ENCODE measurements around the gene EHMT1. TPM values are rescaled to one million over a fixed set of nuclear protein-coding genes. Genes with fewer than 3 reads are reported as not detected.

The EHMT1 gene
- total RNA-seq, 2 donors from 2014 or later = 56.2 to 97.9 TPM

GRCh38 chr9:137811283-137811870, 192.6 kb downstream of the EHMT1 start:
- TF ChIP-seq CTCF (IDR thresholded peaks at IDR 0.05) = no peak
- H3K9ac ChIP-seq (ENCODE audit: low read depth in 2 of 2, low read length in 2 of 2) = no peak overlapping the region
- H3K9me3 ChIP-seq = no peaks in the 10 kb centered on the region
- intact Hi-C loops (cut with DNase I) = no loop called here
- H3K27ac ChIP-seq = no peak overlapping the region
- no peaks in the 10 kb centered on the region for H3K36me3 ChIP-seq
- no peak overlapping the region for H3K4me3 ChIP-seq
- no peaks in the 10 kb centered on the region for H3K27me3 ChIP-seq
- DNase-seq = no peak
- no peaks in the 10 kb centered on the region for H3K4me1 ChIP-seq

- Histone ChIP-seq H3K4me3 (no peak overlapping the region), H3K9ac (ENCODE audit: low read depth in 2 of 2, low read length in 2 of 2) (no peak overlapping the region), H3K9me3 (no peaks in the 10 kb centered on the region), H3K27me3 (no peaks in the 10 kb centered on the region), H3K4me1 (no peaks in the 10 kb centered on the region), H3K27ac (no peak overlapping the region), H3K36me3 (no peaks in the 10 kb centered on the region)
- no peak for DNase-seq
- TF ChIP-seq CTCF (IDR thresholded peaks at IDR 0.05) = no peak
- intact Hi-C loops (cut with DNase I) = no loop called here
These were observed 193.7 kb downstream of the EHMT1 start for GRCh38 chr9:137812356-137813023.

- no peak for TF ChIP-seq CTCF (IDR thresholded peaks at IDR 0.05)
- no peak overlapping the region for H3K4me3 ChIP-seq
- H3K36me3 ChIP-seq = no peaks in the 10 kb centered on the region
- DNase-seq = no peak
- intact Hi-C loops (cut with DNase I) = no loop called here
- H3K4me1 ChIP-seq = no peaks in the 10 kb centered on the region
- H3K27me3 ChIP-seq = no peaks in the 10 kb centered on the region
- H3K9me3 ChIP-seq = no peaks in the 10 kb centered on the region
- no peak overlapping the region for H3K9ac ChIP-seq (ENCODE audit: low read depth in 2 of 2, low read length in 2 of 2)
- H3K27ac ChIP-seq = no peak overlapping the region
These were observed 194.4 kb downstream of the EHMT1 start for GRCh38 chr9:137813167-137813566.

- no peak for TF ChIP-seq CTCF (IDR thresholded peaks at IDR 0.05)
- no peaks in the 10 kb centered on the region for H3K9me3 ChIP-seq
- H3K27me3 ChIP-seq = no peaks in the 10 kb centered on the region
- intact Hi-C loops (cut with DNase I) = no loop called here
- no peaks in the 10 kb centered on the region for H3K4me1 ChIP-seq
- DNase-seq = no peak
- H3K9ac ChIP-seq (ENCODE audit: low read depth in 2 of 2, low read length in 2 of 2) = no peak overlapping the region
- H3K27ac ChIP-seq = no peak overlapping the region
- no peaks in the 10 kb centered on the region for H3K36me3 ChIP-seq
- no peak overlapping the region for H3K4me3 ChIP-seq
These were observed 195.0 kb downstream of the EHMT1 start for GRCh38 chr9:137813651-137814415.

GRCh38 chr9:137814436-137814835, 195.6 kb downstream of the EHMT1 start:
- no peak overlapping the region for H3K4me3 ChIP-seq
- no peak overlapping the region for H3K9ac ChIP-seq (ENCODE audit: low read depth in 2 of 2, low read length in 2 of 2)
- intact Hi-C loops (cut with DNase I) = no loop called here
- H3K4me1 ChIP-seq = no peaks in the 10 kb centered on the region
- no peak for TF ChIP-seq CTCF (IDR thresholded peaks at IDR 0.05)
- H3K9me3 ChIP-seq = no peaks in the 10 kb centered on the region
- H3K27me3 ChIP-seq = no peaks in the 10 kb centered on the region
- H3K36me3 ChIP-seq = no peaks in the 10 kb centered on the region
- no peak for DNase-seq
- H3K27ac ChIP-seq = no peak overlapping the region

Measured in colonic mucosa (tissue), 4 donors.